Epithelial cell of esophagus (primary cell): ENCODE data around the gene AGTRAP.

Experiments
- DNase-seq: peaks from one replicate; pipeline ENCODE4 v3.0.0; 2010; ENCODE audit warnings: low read depth
- H3K4me3 ChIP-seq: 2 replicates; pipeline ENCODE4 v1.5.1; 2011; ENCODE audit warnings: mild to moderate bottlenecking, low read length, control low read depth
- TF ChIP-seq, protein P1 (sequence below): IDR thresholded peaks from 2 replicates; pipeline ENCODE4 v1.5.1; 2011; ENCODE audit warnings: low read depth, mild to moderate bottlenecking, low read length, control low read depth, inconsistent platforms; ENCODE audit not compliant: insufficient read depth; ENCODE audit errors: missing control alignments

The AGTRAP gene

DNA sequence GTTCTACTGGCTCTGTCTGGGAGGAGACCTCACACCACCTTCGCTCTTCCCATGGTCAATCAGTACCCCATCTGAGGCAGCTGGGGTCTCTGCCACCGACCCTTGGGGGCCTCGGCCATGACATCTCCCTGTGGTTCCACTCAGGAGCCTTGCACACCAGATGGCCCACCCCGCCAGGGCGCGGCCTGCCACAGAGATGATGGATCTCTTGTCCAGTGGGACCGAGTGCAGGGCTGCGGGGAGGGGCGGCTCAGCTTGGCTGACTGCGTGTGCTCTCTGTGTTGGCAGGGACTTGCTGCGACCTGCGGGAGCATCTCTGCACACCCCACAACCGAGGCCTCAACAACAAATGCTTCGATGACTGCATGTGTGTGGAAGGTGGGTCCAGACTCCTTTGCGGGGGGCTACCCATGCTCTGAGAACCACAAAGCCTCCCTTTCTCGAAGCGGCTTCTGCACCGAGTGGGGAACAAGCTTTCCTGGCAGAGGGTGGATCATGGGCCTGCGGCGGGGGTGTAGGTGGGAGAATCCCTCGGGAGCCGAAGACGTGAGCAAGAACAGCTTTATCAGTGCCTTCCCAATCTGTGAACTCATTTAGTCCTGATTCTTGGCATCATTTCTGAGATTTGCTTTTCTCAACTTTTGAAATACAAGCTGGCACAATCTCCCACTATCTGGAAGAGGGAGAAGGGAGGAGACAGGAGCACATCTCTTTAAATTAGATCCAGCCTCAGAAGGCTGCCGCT lies 20.9 kb upstream of the AGTRAP start:
- TF ChIP-seq, protein P1, sequence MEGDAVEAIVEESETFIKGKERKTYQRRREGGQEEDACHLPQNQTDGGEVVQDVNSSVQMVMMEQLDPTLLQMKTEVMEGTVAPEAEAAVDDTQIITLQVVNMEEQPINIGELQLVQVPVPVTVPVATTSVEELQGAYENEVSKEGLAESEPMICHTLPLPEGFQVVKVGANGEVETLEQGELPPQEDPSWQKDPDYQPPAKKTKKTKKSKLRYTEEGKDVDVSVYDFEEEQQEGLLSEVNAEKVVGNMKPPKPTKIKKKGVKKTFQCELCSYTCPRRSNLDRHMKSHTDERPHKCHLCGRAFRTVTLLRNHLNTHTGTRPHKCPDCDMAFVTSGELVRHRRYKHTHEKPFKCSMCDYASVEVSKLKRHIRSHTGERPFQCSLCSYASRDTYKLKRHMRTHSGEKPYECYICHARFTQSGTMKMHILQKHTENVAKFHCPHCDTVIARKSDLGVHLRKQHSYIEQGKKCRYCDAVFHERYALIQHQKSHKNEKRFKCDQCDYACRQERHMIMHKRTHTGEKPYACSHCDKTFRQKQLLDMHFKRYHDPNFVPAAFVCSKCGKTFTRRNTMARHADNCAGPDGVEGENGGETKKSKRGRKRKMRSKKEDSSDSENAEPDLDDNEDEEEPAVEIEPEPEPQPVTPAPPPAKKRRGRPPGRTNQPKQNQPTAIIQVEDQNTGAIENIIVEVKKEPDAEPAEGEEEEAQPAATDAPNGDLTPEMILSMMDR, result no peak
- DNase-seq, result no peak
- H3K4me3 ChIP-seq, result no peak overlapping the region

DNA sequence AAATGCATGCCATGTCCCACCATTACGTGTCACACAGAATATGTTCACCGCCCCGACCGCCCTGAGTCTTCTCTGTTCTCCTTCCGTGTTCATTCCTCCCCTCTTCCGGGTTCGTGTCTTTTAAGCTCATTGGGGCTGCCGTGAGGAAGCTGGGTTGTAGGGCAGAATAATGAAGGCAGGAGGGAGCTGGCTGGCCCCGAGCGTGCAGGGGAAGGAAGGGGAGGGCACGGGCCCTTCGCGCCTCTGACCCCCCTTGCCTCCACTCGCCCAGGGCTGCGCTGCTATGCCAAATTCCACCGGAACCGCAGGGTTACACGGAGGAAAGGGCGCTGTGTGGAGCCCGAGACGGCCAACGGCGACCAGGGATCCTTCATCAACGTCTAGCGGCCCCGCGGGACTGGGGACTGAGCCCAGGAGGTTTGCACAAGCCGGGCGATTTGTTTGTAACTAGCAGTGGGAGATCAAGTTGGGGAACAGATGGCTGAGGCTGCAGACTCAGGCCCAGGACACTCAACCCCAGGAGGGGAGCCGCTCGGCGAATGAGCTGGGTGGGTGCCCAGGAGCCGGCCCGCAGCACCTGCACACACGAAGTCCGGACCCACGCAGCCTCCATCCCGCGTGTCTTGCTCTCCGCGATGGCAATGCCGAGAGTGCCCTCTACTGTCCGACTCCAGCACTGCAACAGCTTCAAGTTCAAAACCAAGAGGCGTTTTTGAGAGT lies 16.5 kb upstream of the AGTRAP start:
- TF ChIP-seq, protein P1, result peak; percentile 97
- peak overlapping the region; percentile 36 for H3K4me3 ChIP-seq
- peak; percentile 62 for DNase-seq

DNA sequence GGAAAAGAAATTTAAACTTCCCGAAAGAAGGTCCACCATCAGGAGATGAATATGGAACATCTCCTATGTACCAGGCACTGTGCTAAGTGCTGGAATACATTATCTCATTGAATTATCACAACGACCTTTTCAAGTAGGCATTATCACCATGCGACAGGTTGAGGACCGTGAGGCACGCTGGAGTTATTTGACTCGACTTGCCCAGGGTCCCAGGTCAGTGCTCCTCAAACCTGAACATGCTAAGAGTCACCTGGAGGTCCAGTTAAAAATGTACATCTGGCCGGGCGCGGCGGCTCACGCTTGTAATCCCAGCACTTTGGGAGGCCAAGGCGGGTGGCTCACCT lies 15.9 kb upstream of the AGTRAP start:
- no peak for DNase-seq
- TF ChIP-seq, protein P1, result no peak
- H3K4me3 ChIP-seq, result no peak overlapping the region

DNA sequence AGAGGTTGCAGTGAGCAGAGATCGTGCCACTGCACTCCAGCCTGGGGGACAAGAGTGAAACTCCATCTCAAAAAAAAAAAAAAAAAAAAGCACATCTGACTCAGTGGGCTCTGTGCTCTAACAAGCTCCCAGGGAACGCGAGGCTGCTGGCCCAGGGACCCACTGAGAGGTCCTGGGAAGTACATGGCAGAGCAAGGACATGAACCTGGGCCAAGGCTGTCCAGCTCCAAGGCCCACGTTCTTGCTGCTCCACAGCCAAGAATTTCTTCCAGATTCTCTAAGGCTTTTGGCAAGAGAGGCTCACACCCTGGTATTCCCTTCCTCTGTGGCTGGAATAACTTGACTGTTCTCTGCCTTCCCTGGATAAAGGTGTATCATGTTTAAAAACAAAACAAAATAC lies 15.4 kb upstream of the AGTRAP start:
- TF ChIP-seq, protein P1, result no peak
- no peak overlapping the region for H3K4me3 ChIP-seq

DNA sequence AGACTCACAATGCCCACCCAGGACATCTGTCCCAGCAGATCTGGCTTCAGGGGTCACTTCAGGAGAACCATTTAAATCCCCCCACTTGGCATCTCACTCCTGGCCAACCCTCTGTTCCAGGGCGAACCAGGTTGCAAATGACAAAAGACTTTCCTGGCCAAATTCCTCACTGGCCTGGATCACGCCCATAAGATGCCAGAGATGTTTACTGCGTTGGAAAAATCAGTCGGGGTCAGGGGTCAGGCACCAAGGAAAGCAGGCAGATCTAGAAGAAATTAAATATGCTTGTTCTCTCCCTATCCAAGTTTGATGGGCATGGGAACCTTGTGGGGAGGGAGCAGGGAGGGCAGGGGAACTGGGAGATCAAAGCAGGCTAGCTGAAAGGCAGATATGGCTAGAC lies 14.6 kb upstream of the AGTRAP start:
- no peak overlapping the region for H3K4me3 ChIP-seq
- TF ChIP-seq, protein P1, result no peak
- no peak for DNase-seq

More for the DNA sequence above, 15.4 kb upstream of the AGTRAP start:
- no peak for DNase-seq

DNA sequence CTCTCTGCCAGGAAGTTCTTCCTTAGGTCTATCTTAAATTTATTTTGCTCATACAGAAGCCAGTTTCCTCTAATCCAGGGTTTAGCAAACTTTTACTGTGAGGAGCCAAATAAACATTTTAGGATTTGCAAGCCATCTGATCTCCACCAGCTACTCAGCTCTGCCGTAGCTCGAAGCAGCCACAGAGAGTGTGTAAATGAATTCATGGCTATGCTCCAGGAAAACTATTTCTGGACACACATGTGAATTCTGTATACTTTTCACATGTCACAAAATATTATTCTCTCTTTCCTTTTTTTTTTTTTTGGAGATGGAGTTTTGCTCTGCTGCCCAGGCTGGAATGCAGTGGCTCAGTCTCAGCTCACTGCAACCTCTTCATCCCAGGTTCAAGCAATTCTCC lies 13.4 kb upstream of the AGTRAP start:
- TF ChIP-seq, protein P1, result no peak
- no peak overlapping the region for H3K4me3 ChIP-seq
- DNase-seq, result no peak
